Tongue (tissue), 3 donors: ENCODE data around the gene KDM4C. TPM values are rescaled to one million over a fixed set of nuclear protein-coding genes. Genes with fewer than 3 reads are reported as not detected.

Experiments
- DNase-seq: peaks from one replicate; pipeline ENCODE4 v3.0.0-alpha.2; 2015
- small RNA-seq: library from RNA; depleted of rRNA; stranded (forward); fragments of <200 nt; gene quantifications from one replicate; pipeline ENCODE3, GENCODE V24; 2014; ENCODE audit warnings: low replicate concordance
- total RNA-seq: library from RNA; depleted of rRNA; stranded (reverse); fragments of >200 nt; gene quantifications from one replicate; pipeline ENCODE4 v1.2.3, GENCODE V29; 2014

KDM4C gene
- total RNA-seq, 1 donor from 2014 or later: 51.6 TPM

- peak; percentile 14 for DNase-seq
Observed at GRCh38 chr9:7212101-7212500, 454.3 kb downstream of the KDM4C start.

- no peak for DNase-seq
Observed at GRCh38 chr9:7216004-7216841, 458.4 kb downstream of the KDM4C start.

GRCh38 chr9:7223981-7224380, 466.2 kb downstream of the KDM4C start:
- DNase-seq: no peak

Small RNA genes lying within 50 kb of the gene (small RNA-seq; reads per million reads assigned to genes)
- gene SNRPEP2: not detected

Other genes starting within 250 kb of the KDM4C start
- 1.6 TPM for gene GLDC, start 112.2 kb upstream of the KDM4C start, total RNA-seq